ENCODE results near the gene SRCIN1. TPM values are rescaled to one million over a fixed set of nuclear protein-coding genes. Genes with fewer than 3 reads are reported as not detected.

SRCIN1 gene
- total RNA-seq, 1 experiment from 2014 or later = 6.9 TPM

DNA sequence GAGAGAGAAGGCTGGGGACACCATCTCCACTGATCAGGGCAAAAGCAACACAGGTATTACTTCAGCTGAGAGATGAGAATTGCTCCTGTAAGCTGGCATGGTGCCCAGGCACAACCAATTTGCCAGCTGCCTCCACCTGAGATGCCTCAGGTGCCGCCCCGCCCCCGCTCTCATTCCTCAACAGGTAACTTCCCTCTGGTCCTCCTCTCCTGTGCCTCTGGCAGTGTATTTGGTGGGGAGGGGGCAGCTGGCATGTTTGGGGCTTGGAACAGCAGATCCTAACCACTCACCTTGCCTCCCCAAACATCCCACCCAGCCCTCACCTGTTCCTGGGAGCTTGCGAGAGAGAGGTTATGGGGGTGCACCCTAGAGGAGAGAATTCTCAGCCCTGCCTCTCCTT lies 2.9 kb upstream of the SRCIN1 start:
- Histone ChIP-seq H2BK120ac (ENCODE audit: low read depth, low read length, poor library complexity, severe bottlenecking) (peak overlapping the region; percentile 10), H3K4ac (ENCODE audit: low read depth, low read length) (no peak overlapping the region), H3K9ac (ENCODE audit: extremely low read depth, insufficient read length, low read length) (no peak overlapping the region), H2BK5ac (ENCODE audit: insufficient read length, low read length) (no peak overlapping the region), H3K27ac (ENCODE audit: insufficient read length, low read depth, low read length) (peak overlapping the region; percentile 19), H4K5ac (ENCODE audit: insufficient read length, low read depth, low read length) (no peak overlapping the region), H3K4me1 (ENCODE audit: insufficient read depth, low read length) (peaks cover 22% of the 10 kb centered on the region; the same call in 1 of the 2 replicates), H2BK15ac (ENCODE audit: low read depth, low read length) (no peak overlapping the region), H4K20me1 (ENCODE audit: control insufficient read depth, insufficient read depth, insufficient read length) (peaks cover 1% of the 10 kb centered on the region), H3K27me3 (ENCODE audit: insufficient read depth, low read length) (peaks cover 13% of the 10 kb centered on the region; the same call in 1 of the 2 replicates), H3K18ac (ENCODE audit: insufficient read length, low read depth, low read length) (peak overlapping the region; percentile 23), H3K23me2 (ENCODE audit: insufficient read length, low read depth, low read length, poor library complexity, severe bottlenecking) (peaks cover 7% of the 10 kb centered on the region), H3K9me3 (ENCODE audit: control insufficient read depth, low read depth, low read length) (no peaks in the 10 kb centered on the region), H3K79me2 (ENCODE audit: insufficient read depth, low read length) (no peaks in the 10 kb centered on the region), H3K79me1 (ENCODE audit: insufficient read depth, low read depth, low read length, poor library complexity, severe bottlenecking) (no peaks in the 10 kb centered on the region), H4K91ac (ENCODE audit: insufficient read length, low read depth, low read length) (no peak overlapping the region), H3K23ac (ENCODE audit: insufficient read length, low read depth, low read length) (no peak overlapping the region), H3K56ac (ENCODE audit: insufficient read length, low read depth, low read length) (no peak overlapping the region), H2BK12ac (ENCODE audit: insufficient read length, low read depth, low read length) (peak overlapping the region; percentile 64), H3T11ph (ENCODE audit: low read length) (no peak overlapping the region), H2BK20ac (ENCODE audit: low read depth, low read length, poor library complexity, severe bottlenecking) (no peak overlapping the region), H2AK5ac (ENCODE audit: insufficient read length, low read length) (no peak overlapping the region), H2AFZ (ENCODE audit: low read length) (no peak overlapping the region), H3K14ac (ENCODE audit: insufficient read depth, low read length) (peak overlapping the region; percentile 67; the same call in 1 of the 2 replicates), H4K8ac (replicated peaks; ENCODE audit: insufficient read length, low read depth, low read length) (no peak overlapping the region), H3K4me2 (ENCODE audit: insufficient read depth, insufficient read length, low read length) (peak overlapping the region; percentile 7)
- peak; percentile 69 for DNase-seq
- Mint-ChIP-seq H3K36me3 (ENCODE audit: insufficient read depth in 1 of 3, low read depth in 3 of 3) (peaks cover 2 to 13% (median 8%) of the 10 kb centered on the region in 3 experiments; a peak in 5 of 7 replicates), H3K27ac (peak overlapping the region; percentile 81 to 99 (median 97)), H3K9me3 (peaks cover 11 to 12% of the 10 kb centered on the region in 2 experiments), H3K27me3 (ENCODE audit: low read depth) (peaks cover 23% of the 10 kb centered on the region), H3K4me1 (peaks cover 42 to 56% of the 10 kb centered on the region in 2 experiments), H3K4me3 (peak overlapping the region; percentile 19 to 67; a peak in 4 of 5 replicates)
- TF ChIP-seq, protein P1, sequence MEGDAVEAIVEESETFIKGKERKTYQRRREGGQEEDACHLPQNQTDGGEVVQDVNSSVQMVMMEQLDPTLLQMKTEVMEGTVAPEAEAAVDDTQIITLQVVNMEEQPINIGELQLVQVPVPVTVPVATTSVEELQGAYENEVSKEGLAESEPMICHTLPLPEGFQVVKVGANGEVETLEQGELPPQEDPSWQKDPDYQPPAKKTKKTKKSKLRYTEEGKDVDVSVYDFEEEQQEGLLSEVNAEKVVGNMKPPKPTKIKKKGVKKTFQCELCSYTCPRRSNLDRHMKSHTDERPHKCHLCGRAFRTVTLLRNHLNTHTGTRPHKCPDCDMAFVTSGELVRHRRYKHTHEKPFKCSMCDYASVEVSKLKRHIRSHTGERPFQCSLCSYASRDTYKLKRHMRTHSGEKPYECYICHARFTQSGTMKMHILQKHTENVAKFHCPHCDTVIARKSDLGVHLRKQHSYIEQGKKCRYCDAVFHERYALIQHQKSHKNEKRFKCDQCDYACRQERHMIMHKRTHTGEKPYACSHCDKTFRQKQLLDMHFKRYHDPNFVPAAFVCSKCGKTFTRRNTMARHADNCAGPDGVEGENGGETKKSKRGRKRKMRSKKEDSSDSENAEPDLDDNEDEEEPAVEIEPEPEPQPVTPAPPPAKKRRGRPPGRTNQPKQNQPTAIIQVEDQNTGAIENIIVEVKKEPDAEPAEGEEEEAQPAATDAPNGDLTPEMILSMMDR (conservative IDR thresholded peaks at IDR 0.05) = no peak
- WGBS (ENCODE audit: extremely low coverage, insufficient read length, low lambda C conversion rate) = no CpG with 5 or more reads among the region's 4 CpGs

Data from H9 (cell line).